Aorta (tissue), 5 donors: ENCODE data around the gene VCAN. TPM values are rescaled to one million over a fixed set of nuclear protein-coding genes. Genes with fewer than 3 reads are reported as not detected.

ENCODE experiments used
- ATAC-seq: fragments of 200-7000 bp; cut with Tn5 transposase; one replicate; pipeline ENCODE4 v1.9.1; 2022; ENCODE audit warnings: moderate library complexity; ENCODE audit not compliant: low FRiP score
- DNase-seq, 2 donors: peaks; one replicate each; pipeline ENCODE4 v3.0.0-alpha.2; 2020
- H3K27ac ChIP-seq, 2 donors: one replicate each; pipeline ENCODE4 v1.5.1; 2013; ENCODE audit warnings: low read length in 2 of 2, mild to moderate bottlenecking in 2 of 2, moderate library complexity in 2 of 2, control low read depth in 1 of 2, inconsistent platforms in 1 of 2, low read depth in 1 of 2
- H3K27me3 ChIP-seq, 2 donors: one replicate each; pipeline ENCODE4 v1.6.1; 2013; ENCODE audit warnings: control low read depth in 1 of 2, low read length in 1 of 2, mild to moderate bottlenecking in 1 of 2, moderate library complexity in 1 of 2; ENCODE audit not compliant: insufficient read depth in 2 of 2, control insufficient read depth in 1 of 2
- H3K36me3 ChIP-seq, 2 donors: one replicate each; pipeline ENCODE4 v1.6.1; 2013; ENCODE audit warnings: control low read depth in 1 of 2, low read length in 1 of 2, mild to moderate bottlenecking in 1 of 2; ENCODE audit not compliant: insufficient read depth in 2 of 2, control insufficient read depth in 1 of 2
- H3K4me1 ChIP-seq, 2 donors: one replicate each; pipeline ENCODE4 v1.6.1; 2013; ENCODE audit warnings: low read length in 2 of 2, control low read depth in 1 of 2, mild to moderate bottlenecking in 1 of 2, moderate library complexity in 1 of 2; ENCODE audit not compliant: insufficient read depth in 2 of 2, control insufficient read depth in 1 of 2
- H3K4me3 ChIP-seq, 2 donors: one replicate each; pipeline ENCODE4 v1.5.1; 2013; ENCODE audit warnings: low read length in 2 of 2, control low read depth in 1 of 2, mild to moderate bottlenecking in 1 of 2
- H3K9me3 ChIP-seq: one replicate; pipeline ENCODE4 v1.6.1; 2013; ENCODE audit warnings: mild to moderate bottlenecking, low read length; ENCODE audit not compliant: control insufficient read depth
- WGBS, 2 donors: extraction: QIAGEN DNeasy Blood & Tissue Kit; methylation state at CpG; one replicate each; pipeline ENCODE4 v1.1.7; 2013; 5-methylcytosine and 5-hydroxymethylcytosine counted together
- intact Hi-C, 2 donors: fragments of 100-400 bp; cut with DNase I; formaldehyde crosslinking; loops; one replicate each; pipeline versions ENCODE4 v1.14.2 to v1.15.0; 2022
- polyA plus RNA-seq, 2 donors: library from polyadenylated mRNA; stranded (reverse); fragments of 200-250 nt; gene quantifications; one replicate each; pipeline ENCODE4 v1.2.3, GENCODE V29; 2013
- total RNA-seq, 2 donors: library from RNA; stranded (reverse); fragmentation: NEBNext Ultra II Directional; extraction: Animal tissue kit (Norgen Biotek cat#: 25700); gene quantifications; one replicate each; pipeline ENCODE4 v1.2.1, GENCODE V29; 2021
- donor health status: healthy with polysubstance abuse.
- donor health status: Bipolar disorder and iron deficiency.
- donor health status: DM: no; HTN: no; CAD: no.
- donor health status: DM: no; HTN: no; CAD: no.
- donor health status: DM: yes; HTN: yes; CAD: no.

The VCAN gene
- total and polyA plus RNA-seq, 4 donors: 21.5 to 849 (median 478) TPM

- Histone ChIP-seq H3K27me3 (no peaks in the 10 kb centered on the region), H3K27ac (no peak overlapping the region), H3K4me3 (no peak overlapping the region), H3K4me1 (peaks cover 4 to 5% of the 10 kb centered on the region in 2 donors), H3K9me3 (no peaks in the 10 kb centered on the region), H3K36me3 (peaks cover 0 to 2% of the 10 kb centered on the region in 2 donors)
- intact Hi-C loops: no loop called here
- no peak for DNase-seq
- no peak for ATAC-seq
- 31 to 32% methylated on average over 3 of the region's 3 CpGs for WGBS, 2 donors
These were observed 41.9 kb downstream of the VCAN start for GRCh38 chr5:83513491-83513890.

DNA sequence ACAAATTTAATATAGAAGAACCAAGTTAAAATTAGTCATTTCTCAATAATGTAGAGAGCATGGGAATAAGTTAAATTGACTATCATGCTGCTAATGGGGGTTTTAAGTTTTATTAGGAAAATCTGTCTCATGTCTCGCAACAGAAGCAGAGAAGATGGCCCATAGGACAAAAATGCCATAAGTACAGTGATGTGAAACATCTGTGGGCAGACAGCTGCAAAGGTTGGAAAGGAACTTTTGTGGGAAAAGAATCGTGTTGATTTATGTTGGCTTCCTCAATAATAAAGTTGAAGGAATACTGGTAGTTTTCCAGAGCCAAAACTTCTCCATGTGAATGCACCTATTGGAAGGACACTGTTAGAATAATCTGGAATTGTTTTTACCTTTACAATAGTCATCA lies 44.8 kb downstream of the VCAN start:
- Histone ChIP-seq H3K9me3 (no peaks in the 10 kb centered on the region), H3K4me1 (no peaks in the 10 kb centered on the region), H3K27ac (no peak overlapping the region), H3K4me3 (no peak overlapping the region), H3K36me3 (peaks cover 0 to 2% of the 10 kb centered on the region in 2 donors), H3K27me3 (no peaks in the 10 kb centered on the region)
- ATAC-seq (no peak), DNase-seq (no peak)
- WGBS, 2 donors: 46 to 47% methylated on average over 2 of the region's 2 CpGs
- intact Hi-C loops: no loop called here

- H3K27me3 ChIP-seq: no peaks in the 10 kb centered on the region
- intact Hi-C loops: no loop called here
- H3K9me3 ChIP-seq: no peaks in the 10 kb centered on the region
- ATAC-seq (no peak), DNase-seq (no peak)
- H3K4me3 ChIP-seq: no peak overlapping the region
- 7 to 10% methylated on average over 1 of the region's 1 CpG for WGBS, 2 donors
- H3K4me1 ChIP-seq: no peaks in the 10 kb centered on the region
- H3K36me3 ChIP-seq: peaks cover 0 to 7% of the 10 kb centered on the region in 2 donors
- no peak overlapping the region for H3K27ac ChIP-seq
These were observed 45.6 kb downstream of the VCAN start for GRCh38 chr5:83517072-83517687.

- Histone ChIP-seq H3K4me1 (no peaks in the 10 kb centered on the region), H3K36me3 (peaks cover 0 to 4% of the 10 kb centered on the region in 2 donors), H3K4me3 (no peak overlapping the region), H3K27me3 (no peaks in the 10 kb centered on the region), H3K9me3 (no peaks in the 10 kb centered on the region), H3K27ac (no peak overlapping the region)
- WGBS, 2 donors: 8 to 14% methylated on average over 1 of the region's 1 CpG
- intact Hi-C loops: no loop called here
- ATAC-seq (no peak), DNase-seq (no peak)
These were observed 46.1 kb downstream of the VCAN start for GRCh38 chr5:83517688-83518085.

- no peaks in the 10 kb centered on the region for H3K27me3 ChIP-seq
- ATAC-seq (no peak), DNase-seq (no peak)
- no peaks in the 10 kb centered on the region for H3K9me3 ChIP-seq
- WGBS, 2 donors: 65 to 68% methylated on average over 3 of the region's 3 CpGs
- peaks cover 0 to 4% of the 10 kb centered on the region in 2 donors for H3K36me3 ChIP-seq
- H3K27ac ChIP-seq: no peak overlapping the region
- no peak overlapping the region for H3K4me3 ChIP-seq
- H3K4me1 ChIP-seq: no peaks in the 10 kb centered on the region
- intact Hi-C loops: no loop called here
These were observed 46.9 kb downstream of the VCAN start for GRCh38 chr5:83518319-83519061.

- no peak overlapping the region for H3K4me3 ChIP-seq
- no peak for ATAC-seq
- intact Hi-C loops: no loop called here
- H3K9me3 ChIP-seq: no peaks in the 10 kb centered on the region
- DNase-seq: no peak
- H3K27ac ChIP-seq: no peak overlapping the region
- WGBS, 2 donors: 49 to 54% methylated on average over 2 of the region's 2 CpGs
- peaks cover 0 to 4% of the 10 kb centered on the region in 2 donors for H3K36me3 ChIP-seq
- no peaks in the 10 kb centered on the region for H3K4me1 ChIP-seq
- H3K27me3 ChIP-seq: no peaks in the 10 kb centered on the region
These were observed 50.9 kb downstream of the VCAN start for GRCh38 chr5:83522446-83522845.

GRCh38 chr5:83523929-83524328 lies 52.4 kb downstream of the VCAN start:
- intact Hi-C loops: no loop called here
- DNase-seq: no peak

DNA sequence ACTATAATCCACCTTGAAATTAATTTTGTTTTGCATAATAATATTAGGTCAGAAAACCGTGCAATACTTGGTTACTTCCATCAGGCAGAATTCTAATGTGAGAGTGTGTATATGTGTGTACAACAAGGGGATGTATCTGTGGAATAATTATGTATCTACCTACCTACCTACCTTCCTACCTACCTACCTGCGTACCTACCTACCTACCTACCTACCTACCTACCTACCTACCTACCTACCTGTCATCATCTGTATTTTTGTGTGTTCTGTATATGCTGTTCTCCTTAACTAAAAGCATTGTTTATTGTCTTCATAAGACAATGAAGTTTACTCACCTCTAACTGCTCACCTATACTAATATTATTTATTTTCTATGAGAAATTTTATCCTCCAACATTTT lies 52.8 kb downstream of the VCAN start:
- no peak for DNase-seq
- H3K27me3 ChIP-seq: no peaks in the 10 kb centered on the region
- no peak overlapping the region for H3K27ac ChIP-seq
- 90 to 92% methylated on average over 2 of the region's 2 CpGs for WGBS, 2 donors
- H3K4me1 ChIP-seq: no peaks in the 10 kb centered on the region
- H3K4me3 ChIP-seq: no peak overlapping the region
- no peak for ATAC-seq
- peaks cover 0 to 4% of the 10 kb centered on the region in 2 donors for H3K36me3 ChIP-seq
- intact Hi-C loops: no loop called here
- H3K9me3 ChIP-seq: no peaks in the 10 kb centered on the region

More at GRCh38 chr5:83523929-83524328, 52.4 kb downstream of the VCAN start:
- Histone ChIP-seq H3K9me3 (no peaks in the 10 kb centered on the region), H3K27ac (no peak overlapping the region), H3K4me1 (no peaks in the 10 kb centered on the region), H3K36me3 (peaks cover 0 to 4% of the 10 kb centered on the region in 2 donors), H3K4me3 (no peak overlapping the region), H3K27me3 (no peaks in the 10 kb centered on the region)
- no peak for ATAC-seq
- 88 to 92% methylated on average over 1 of the region's 1 CpG for whole genome bisulfite sequencing, 2 donors

DNA sequence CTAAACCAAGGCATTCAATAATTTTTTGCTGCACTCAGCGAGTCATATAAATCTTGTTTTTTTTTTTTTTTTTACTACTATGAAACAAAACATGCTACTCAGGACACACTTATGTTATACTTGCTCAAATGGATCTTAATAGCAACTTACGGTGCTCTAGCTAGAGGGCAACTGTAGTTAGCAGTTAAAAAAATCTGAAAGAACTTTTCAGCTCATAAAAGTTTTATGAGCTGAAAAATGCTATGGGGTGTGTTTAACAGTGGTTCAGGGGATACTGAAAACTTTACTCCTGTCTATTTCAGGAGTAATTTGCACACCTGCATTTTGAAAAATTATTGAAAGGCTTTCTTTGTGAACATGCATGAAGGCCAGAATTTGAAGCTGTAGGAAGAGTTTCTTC lies 53.4 kb downstream of the VCAN start:
- H3K4me1 ChIP-seq: no peaks in the 10 kb centered on the region
- no peaks in the 10 kb centered on the region for H3K27me3 ChIP-seq
- intact Hi-C loops: loop anchor here in 1 of 2 donors (1.0 kb wide), 1 partner anchor 27 kb away; no protein-coding TSS in a partner anchor
- H3K9me3 ChIP-seq: no peaks in the 10 kb centered on the region
- WGBS, 2 donors: 82 to 83% methylated on average over 2 of the region's 2 CpGs
- peaks cover 0 to 4% of the 10 kb centered on the region in 2 donors for H3K36me3 ChIP-seq
- no peak overlapping the region for H3K27ac ChIP-seq
- DNase-seq (no peak), ATAC-seq (no peak)
- H3K4me3 ChIP-seq: no peak overlapping the region
